HG03565 (cell line): ENCODE measurements around the gene PLG.
A peak's percentile ranks its signal among the peaks of the same experiment; 100 is the strongest.
"Not testable (repeated sequence)": the region's sequence is repeated elsewhere in the genome, so short reads cannot be mapped to it uniquely, and the experiment has no call there.

ENCODE experiments used
- ATAC-seq: cut with Tn5 transposase; IDR thresholded peaks from one replicate; pipeline ENCODE4 v1.9.1; 2021; ENCODE audit warnings: mild to moderate bottlenecking, moderate library complexity; ENCODE audit not compliant: unreplicated experiment

Gene PLG

GRCh38 chr6:160697826-160698225 is 4.2 kb upstream of the PLG start:
- no peak for ATAC-seq

DNA sequence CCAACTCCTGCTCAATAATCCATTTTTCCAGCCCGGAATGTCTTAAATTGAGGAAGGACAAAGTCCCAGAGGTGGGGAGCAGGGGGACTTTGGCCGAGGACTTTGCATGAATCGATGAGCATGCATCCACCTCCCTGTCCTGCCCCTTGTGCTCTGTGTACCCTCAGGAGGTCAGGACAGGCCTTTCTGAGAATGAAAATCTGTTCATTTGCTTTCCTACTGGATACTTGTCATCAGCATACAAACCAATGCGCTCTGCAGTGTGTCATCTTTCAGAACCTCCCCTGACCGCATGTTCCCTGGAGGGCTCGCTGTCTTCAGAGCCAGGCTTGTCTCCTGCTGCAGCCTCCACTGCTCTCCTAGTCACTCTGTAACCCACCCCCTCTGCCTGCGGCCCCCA is 2.6 kb downstream of the PLG start:
- ATAC-seq = not testable (repeated sequence)

GRCh38 chr6:160708993-160709392 is 6.9 kb downstream of the PLG start:
- ATAC-seq = not testable (repeated sequence)

GRCh38 chr6:160714731-160715316 is 12.8 kb downstream of the PLG start:
- ATAC-seq = no peak

- no peak for ATAC-seq
These were observed 28.9 kb downstream of the PLG start for GRCh38 chr6:160730911-160731310.

GRCh38 chr6:160733050-160733646 is 31.1 kb downstream of the PLG start:
- ATAC-seq = peak; percentile 63

- ATAC-seq = no peak
These were observed 32.6 kb downstream of the PLG start for GRCh38 chr6:160734627-160735026.

- ATAC-seq = peak; percentile 83
These were observed 33.5 kb downstream of the PLG start for GRCh38 chr6:160735523-160735922.

GRCh38 chr6:160737934-160738333 is 35.9 kb downstream of the PLG start:
- no peak for ATAC-seq

- ATAC-seq = no peak
These were observed 37.9 kb downstream of the PLG start for GRCh38 chr6:160739955-160740354.

DNA sequence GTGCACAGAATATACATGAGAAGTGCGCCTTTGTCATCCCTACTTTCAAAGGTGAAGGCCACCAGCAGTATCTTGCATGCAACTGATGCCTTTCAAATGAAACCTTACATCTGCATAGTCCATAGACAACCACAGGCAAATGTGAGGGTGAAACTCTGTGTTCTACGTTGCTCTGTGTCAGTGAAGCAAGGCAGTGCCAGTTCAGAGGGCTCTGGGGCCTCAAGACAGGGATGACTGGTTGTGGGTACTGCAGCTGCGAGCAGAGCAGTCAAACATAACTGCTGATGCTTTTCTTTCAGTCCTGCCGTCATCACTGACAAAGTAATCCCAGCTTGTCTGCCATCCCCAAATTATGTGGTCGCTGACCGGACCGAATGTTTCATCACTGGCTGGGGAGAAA is 39.0 kb downstream of the PLG start:
- peak; percentile 99 for ATAC-seq

GRCh38 chr6:160742090-160742489 is 40.0 kb downstream of the PLG start:
- ATAC-seq = peak; percentile 42

- ATAC-seq = peak; percentile 88
These were observed 48.2 kb downstream of the PLG start for GRCh38 chr6:160750276-160750689.

DNA sequence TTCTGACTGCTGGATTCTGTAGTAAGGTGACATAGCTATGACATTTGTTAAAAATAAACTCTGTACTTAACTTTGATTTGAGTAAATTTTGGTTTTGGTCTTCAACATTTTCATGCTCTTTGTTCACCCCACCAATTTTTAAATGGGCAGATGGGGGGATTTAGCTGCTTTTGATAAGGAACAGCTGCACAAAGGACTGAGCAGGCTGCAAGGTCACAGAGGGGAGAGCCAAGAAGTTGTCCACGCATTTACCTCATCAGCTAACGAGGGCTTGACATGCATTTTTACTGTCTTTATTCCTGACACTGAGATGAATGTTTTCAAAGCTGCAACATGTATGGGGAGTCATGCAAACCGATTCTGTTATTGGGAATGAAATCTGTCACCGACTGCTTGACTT is 51.2 kb downstream of the PLG start:
- not testable (repeated sequence) for ATAC-seq

GRCh38 chr6:160755165-160755564 is 53.1 kb downstream of the PLG start:
- no peak for ATAC-seq

DNA sequence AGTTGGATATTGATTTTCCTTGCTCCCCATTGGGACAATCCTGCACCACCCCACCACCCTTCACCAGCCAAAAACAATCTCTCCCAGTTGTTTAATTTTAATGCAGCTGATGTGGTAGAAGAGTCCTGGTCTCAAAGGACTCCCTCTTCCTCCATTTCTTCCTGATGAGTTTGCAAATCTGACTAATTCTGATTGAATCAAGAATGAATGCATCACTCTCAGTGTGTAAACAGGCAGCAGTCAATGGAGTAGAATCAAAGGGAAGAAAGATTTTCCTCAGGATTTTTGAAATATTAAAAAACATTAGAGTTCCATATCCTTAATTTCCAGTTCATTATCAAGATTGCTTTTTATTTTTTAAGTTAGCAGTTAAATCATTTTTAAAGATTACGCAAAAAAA is 54.0 kb downstream of the PLG start:
- ATAC-seq = no peak

GRCh38 chr6:160756871-160757270 is 54.8 kb downstream of the PLG start:
- no peak for ATAC-seq

GRCh38 chr6:160764847-160765246 is 62.8 kb downstream of the PLG start:
- no peak for ATAC-seq

GRCh38 chr6:160765412-160765811 is 63.4 kb downstream of the PLG start:
- no peak for ATAC-seq

DNA sequence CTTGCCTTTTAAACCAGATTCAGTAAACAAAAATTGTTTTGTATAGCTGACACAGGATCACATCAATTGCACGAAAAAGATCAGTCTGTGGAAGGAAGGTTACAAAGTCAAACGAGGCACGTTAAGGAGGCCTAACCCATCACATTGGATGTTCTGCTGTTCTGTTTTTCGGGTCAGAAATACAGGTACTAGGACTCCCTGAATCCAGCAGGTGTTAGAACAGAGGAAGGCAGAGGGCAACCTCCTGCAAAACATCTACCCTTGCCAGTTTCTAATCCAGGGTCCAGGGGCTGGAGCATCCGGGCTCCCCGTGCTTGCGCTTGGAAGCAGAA is 64.6 kb downstream of the PLG start:
- no peak for ATAC-seq

DNA sequence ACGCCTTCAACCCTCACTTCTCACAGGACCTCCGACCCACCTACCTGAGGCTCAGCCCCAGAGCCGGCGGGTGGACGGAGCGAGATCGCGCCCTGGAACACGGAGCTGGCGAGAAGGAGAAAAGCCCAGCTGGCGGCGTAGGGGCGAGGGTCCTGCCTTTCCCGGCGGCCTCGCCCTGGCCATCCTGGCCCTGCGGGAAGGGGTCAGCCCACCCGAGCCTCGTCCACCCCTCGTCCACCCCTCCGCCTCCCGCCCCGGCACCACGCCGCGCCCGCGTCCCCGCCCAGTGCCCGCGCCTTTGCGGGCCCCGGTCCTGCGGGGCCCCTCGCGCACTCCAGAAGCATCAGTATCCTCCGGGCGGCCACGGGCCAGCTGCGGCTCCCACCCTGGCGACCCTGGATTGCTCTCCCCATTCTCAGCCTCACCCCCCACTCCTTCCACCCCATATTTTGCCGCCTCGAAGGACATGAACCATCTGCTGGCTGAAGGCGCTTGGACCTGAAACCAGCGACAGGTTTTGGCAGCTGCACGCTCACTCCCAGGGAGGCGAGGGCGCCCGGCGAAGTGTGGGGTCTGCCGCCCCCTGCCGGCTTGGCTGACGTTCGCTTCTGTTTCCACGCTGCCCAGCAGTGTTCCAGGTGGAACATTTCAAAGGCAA is 65.1 kb downstream of the PLG start:
- peak; percentile 89 for ATAC-seq

GRCh38 chr6:160767647-160768019 is 65.6 kb downstream of the PLG start:
- peak; percentile 16 for ATAC-seq

- no peak for ATAC-seq
These were observed 66.1 kb downstream of the PLG start for GRCh38 chr6:160768101-160768500.
